Testis (tissue), 2 donors: Measurements from ENCODE around the gene ENAH.

ENCODE experiments used
- CTCF ChIP-seq, 3 experiments: fragments of 450-650 bp in 2 of 3; fragments of 200-600 bp in 1 of 3; sonication (generic) in 1 of 3; IDR thresholded peaks; one replicate each; pipeline ENCODE4 v1.5.1; 2016 to 2019; ENCODE audit warnings: antibody characterized with exemption in 3 of 3, mild to moderate bottlenecking in 2 of 3, moderate library complexity in 1 of 3
- POLR2A ChIP-seq: fragments of 450-650 bp; IDR thresholded peaks from one replicate; pipeline ENCODE4 v1.6.1; 2017; ENCODE audit warnings: antibody characterized with exemption, mild to moderate bottlenecking, moderate library complexity

- TF ChIP-seq POLR2A, result no peak
- TF ChIP-seq CTCF (IDR thresholded peaks at IDR 0.05), result no peak
Measured at GRCh38 chr1:225561675-225562074, 91.2 kb downstream of the ENAH start.
